GM13977 (cell line): ENCODE data around the gene TEX48.

ENCODE experiments used
- DNase-seq: peaks from one replicate; pipeline ENCODE4 v3.0.0; 2012; ENCODE audit warnings: low spot score
- in situ Hi-C: fragments of 300-500 bp; cut with MboI; formaldehyde crosslinking; loops from one replicate; pipeline ENCODE4 v1.12.0; 2022; ENCODE audit warnings: low sequenced_read_pairs, low pct_unique_long_range_greater_than_20kb, mixed read lengths, inconsistent platforms; ENCODE audit not compliant: unreplicated experiment
- TF ChIP-seq, protein P1 (sequence below): IDR thresholded peaks from 2 replicates; pipeline ENCODE4 v1.5.1; 2012; ENCODE audit warnings: mild to moderate bottlenecking, control low read depth; ENCODE audit not compliant: insufficient read depth; ENCODE audit errors: extremely low read depth, missing control alignments

TEX48 gene

GRCh38 chr9:114681594-114682332 is at the start of gene TEX48:
Gene TEX48 (minus strand): TSS chr9:114682192. CDS start chr9:114671723, 10,469 bp downstream.
- TF ChIP-seq, protein P1, sequence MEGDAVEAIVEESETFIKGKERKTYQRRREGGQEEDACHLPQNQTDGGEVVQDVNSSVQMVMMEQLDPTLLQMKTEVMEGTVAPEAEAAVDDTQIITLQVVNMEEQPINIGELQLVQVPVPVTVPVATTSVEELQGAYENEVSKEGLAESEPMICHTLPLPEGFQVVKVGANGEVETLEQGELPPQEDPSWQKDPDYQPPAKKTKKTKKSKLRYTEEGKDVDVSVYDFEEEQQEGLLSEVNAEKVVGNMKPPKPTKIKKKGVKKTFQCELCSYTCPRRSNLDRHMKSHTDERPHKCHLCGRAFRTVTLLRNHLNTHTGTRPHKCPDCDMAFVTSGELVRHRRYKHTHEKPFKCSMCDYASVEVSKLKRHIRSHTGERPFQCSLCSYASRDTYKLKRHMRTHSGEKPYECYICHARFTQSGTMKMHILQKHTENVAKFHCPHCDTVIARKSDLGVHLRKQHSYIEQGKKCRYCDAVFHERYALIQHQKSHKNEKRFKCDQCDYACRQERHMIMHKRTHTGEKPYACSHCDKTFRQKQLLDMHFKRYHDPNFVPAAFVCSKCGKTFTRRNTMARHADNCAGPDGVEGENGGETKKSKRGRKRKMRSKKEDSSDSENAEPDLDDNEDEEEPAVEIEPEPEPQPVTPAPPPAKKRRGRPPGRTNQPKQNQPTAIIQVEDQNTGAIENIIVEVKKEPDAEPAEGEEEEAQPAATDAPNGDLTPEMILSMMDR, result peak; percentile 84
- DNase-seq, result peak; percentile 64
- in situ Hi-C loops, result loop anchor here (5.0 to 25.0 kb wide), 4 partner anchors 51 to 831 kb away; no protein-coding TSS in a partner anchor

DNA sequence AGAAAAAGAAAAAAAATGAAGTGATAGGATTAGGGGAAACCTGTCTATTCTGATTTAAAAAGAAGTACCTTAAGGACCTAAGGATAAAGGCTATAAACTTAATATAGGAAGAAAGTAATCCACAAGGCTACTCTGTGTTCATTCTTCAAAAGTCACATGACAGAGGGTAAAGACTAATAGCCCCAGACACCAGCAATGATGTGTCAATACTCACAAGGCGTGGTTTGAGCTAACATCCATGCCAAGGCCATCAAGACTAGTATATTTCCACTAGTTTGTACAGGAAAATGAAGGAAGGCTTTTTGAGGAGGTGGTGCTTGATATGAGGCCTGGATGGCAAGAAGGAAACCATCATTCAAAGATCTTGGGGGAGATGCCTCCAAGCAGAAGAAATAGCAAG is 49.7 kb upstream of the TEX48 start:
- TF ChIP-seq, protein P1, result no peak
- no peak for DNase-seq
- in situ Hi-C loops, result loop anchor here (5.0 kb wide), 1 partner anchor 49 kb away; the partner anchor contains the start of gene TEX48

- DNase-seq, result no peak
- TF ChIP-seq, protein P1, result no peak
- in situ Hi-C loops, result loop anchor here (5.0 kb wide), 1 partner anchor 47 kb away; the partner anchor contains the start of gene TEX48
Measured at GRCh38 chr9:114729706-114730105, 47.7 kb upstream of the TEX48 start.

DNA sequence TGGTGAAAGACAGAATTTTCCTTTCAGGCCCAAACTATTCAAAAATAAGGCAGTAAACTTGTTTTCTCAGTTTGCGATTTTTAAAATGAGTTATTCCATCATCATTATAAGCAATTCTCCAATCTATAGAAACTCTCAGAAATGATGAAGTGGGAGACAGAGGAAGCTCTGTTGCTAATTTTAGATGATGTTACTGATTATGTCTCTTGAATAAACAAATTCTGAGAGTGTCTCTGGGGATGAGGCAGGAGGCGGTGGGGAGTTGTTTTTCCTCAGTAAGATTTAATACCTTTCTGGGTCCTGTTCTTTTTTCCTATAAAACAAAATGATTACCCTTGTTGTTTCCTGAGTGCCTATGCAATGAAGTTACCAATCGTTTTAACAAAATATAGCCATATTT is 43.9 kb upstream of the TEX48 start:
- TF ChIP-seq, protein P1, result no peak
- in situ Hi-C loops, result no loop called here
- no peak for DNase-seq

DNA sequence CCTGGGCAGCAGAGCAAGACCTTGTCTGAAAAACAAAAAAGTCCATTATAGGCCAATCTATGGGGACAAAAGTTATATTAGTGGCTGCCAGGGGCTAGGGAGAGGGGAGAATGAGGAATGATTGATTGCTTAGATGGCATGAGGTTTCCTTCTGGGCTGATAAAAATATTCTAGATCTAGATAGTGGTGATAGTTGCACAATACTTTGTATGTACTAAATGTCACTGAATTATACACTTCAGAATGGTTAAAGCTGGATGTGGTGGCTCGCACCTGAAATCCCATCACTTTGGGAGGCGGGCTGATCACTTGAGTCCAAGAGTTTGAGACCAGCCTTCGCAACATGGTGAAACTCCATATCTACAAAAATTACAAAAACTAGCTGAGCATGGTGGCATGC is 42.8 kb upstream of the TEX48 start:
- in situ Hi-C loops, result no loop called here
- TF ChIP-seq, protein P1, result no peak
- no peak for DNase-seq

GRCh38 chr9:114723931-114724330 is 41.9 kb upstream of the TEX48 start:
- in situ Hi-C loops, result no loop called here
- TF ChIP-seq, protein P1, result no peak
- no peak for DNase-seq
